ENCODE measurements around the gene KCTD12. TPM values are rescaled to one million over a fixed set of nuclear protein-coding genes. Genes with fewer than 3 reads are reported as not detected.

Gene KCTD12
- total and polyA plus RNA-seq, 2 donors (not counting 3 experiments of a cell fraction or from before 2014, with no cell fraction given), result 95.9 to 116 TPM

DNA sequence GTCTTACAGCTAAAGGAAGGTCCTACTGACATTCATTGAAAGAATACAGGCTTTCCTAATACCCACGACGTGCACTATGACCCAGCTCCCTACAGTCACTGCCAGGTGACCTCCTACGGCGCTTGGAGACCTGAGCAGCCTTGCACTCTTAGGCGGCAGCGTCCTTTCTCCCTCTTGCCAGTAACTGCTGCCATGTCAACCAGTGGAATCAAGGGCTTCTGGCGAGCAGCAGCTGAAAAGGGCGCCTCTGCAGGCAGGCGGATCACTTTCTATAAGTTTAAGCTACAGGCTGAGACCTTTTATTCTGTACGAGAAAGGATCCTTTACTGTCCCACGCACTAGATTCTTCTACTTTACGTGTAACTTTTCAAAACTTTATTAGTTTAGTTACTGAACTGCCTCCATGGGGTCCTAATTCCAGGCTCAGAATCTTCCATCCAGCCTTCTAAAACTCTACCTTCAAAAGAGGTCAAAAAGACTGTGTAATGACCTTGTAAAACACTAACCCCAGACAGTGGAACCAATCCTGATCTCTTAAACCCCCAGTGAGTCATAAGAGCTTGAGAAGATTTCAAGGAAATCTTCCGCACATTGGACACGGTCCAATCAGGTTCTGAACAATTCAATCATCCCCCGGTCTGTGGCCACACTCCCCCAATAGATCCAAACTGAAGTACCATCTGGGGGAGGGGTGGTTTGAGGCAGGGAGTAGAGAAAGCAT is 1.9 kb downstream of the KCTD12 start:
- Histone ChIP-seq H3K9me3 (replicated peaks; ENCODE audit: control insufficient read depth, insufficient read depth, low read length) (no peaks in the 10 kb centered on the region), H4K20me1 (replicated peaks; ENCODE audit: control insufficient read depth, extremely low read depth, insufficient read depth, low read length) (no peaks in the 10 kb centered on the region), H3K4me3 (replicated peaks in 1 of 3; ENCODE audit: insufficient read depth in 1 of 3, low read depth in 1 of 3, low read length in 3 of 3) (peak overlapping the region; percentile 91 to 98 (median 95)), H3K36me3 (ENCODE audit: control insufficient read depth in 2 of 2, extremely low read depth in 1 of 2, insufficient read depth in 2 of 2, low read length in 2 of 2) (no peaks in the 10 kb centered on the region), H3K79me2 (ENCODE audit: control insufficient read depth, insufficient read depth, low read length) (peaks cover 43% of the 10 kb centered on the region), H3K27me3 (ENCODE audit: control insufficient read depth in 2 of 2, insufficient read depth in 2 of 2, low read length in 2 of 2) (no peaks in the 10 kb centered on the region), H3K9me1 (replicated peaks; ENCODE audit: control insufficient read depth, extremely low read depth, insufficient read depth, low read length) (no peaks in the 10 kb centered on the region), H3K9ac (replicated peaks; ENCODE audit: extremely low read depth, insufficient read depth, low read length) (peak overlapping the region; percentile 90), H3K27ac (ENCODE audit: insufficient read depth, low read depth, low read length) (peak overlapping the region; percentile 84), H2AFZ (ENCODE audit: low read depth, low read length) (no peak overlapping the region), H3K4me2 (ENCODE audit: insufficient read depth, low read length) (peak overlapping the region; percentile 97), H3K4me1 (ENCODE audit: control insufficient read depth, extremely low read depth, insufficient read depth, low read length) (peaks cover 41% of the 10 kb centered on the region)
- ChIA-PET POLR2A (interaction anchor here (1.2 to 2.3 kb wide), 4 partner anchors 59 to 216 kb away, joined by 3 to 11 read pairs (median 5); no protein-coding TSS in a partner anchor), CTCF (interaction anchor here (0.6 to 6.3 kb wide), 40 partner anchors 10 to 1123 kb away, joined by 3 to 156 read pairs (median 5); no protein-coding TSS in a partner anchor)
- TF ChIP-seq GATA2 (IDR thresholded peaks at IDR 0.05; ENCODE audit: insufficient read depth, insufficient read length, low read depth, low read length) (no peak), POLR2AphosphoS5 (IDR thresholded peaks at IDR 0.05; ENCODE audit: insufficient read depth, low read depth, low read length) (no peak), MYC (IDR thresholded peaks at IDR 0.05; ENCODE audit: low read depth, low read length) (no peak), EZH2 (IDR thresholded peaks at IDR 0.05; ENCODE audit: borderline replicate concordance, low read depth, low read length, severe bottlenecking) (no peak), POLR2A (IDR thresholded peaks at IDR 0.05; ENCODE audit: low read depth, low read length) (no peak), FOS (IDR thresholded peaks at IDR 0.05; ENCODE audit: borderline replicate concordance, insufficient read depth, low read length) (peak; percentile 27), JUN (IDR thresholded peaks at IDR 0.05; ENCODE audit: borderline replicate concordance, insufficient read depth, insufficient read length, low read depth) (no peak)
- TF ChIP-seq, protein P1, sequence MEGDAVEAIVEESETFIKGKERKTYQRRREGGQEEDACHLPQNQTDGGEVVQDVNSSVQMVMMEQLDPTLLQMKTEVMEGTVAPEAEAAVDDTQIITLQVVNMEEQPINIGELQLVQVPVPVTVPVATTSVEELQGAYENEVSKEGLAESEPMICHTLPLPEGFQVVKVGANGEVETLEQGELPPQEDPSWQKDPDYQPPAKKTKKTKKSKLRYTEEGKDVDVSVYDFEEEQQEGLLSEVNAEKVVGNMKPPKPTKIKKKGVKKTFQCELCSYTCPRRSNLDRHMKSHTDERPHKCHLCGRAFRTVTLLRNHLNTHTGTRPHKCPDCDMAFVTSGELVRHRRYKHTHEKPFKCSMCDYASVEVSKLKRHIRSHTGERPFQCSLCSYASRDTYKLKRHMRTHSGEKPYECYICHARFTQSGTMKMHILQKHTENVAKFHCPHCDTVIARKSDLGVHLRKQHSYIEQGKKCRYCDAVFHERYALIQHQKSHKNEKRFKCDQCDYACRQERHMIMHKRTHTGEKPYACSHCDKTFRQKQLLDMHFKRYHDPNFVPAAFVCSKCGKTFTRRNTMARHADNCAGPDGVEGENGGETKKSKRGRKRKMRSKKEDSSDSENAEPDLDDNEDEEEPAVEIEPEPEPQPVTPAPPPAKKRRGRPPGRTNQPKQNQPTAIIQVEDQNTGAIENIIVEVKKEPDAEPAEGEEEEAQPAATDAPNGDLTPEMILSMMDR (IDR thresholded peaks at IDR 0.05; ENCODE audit: extremely low read depth in 1 of 2, insufficient read depth in 1 of 2, low read depth in 1 of 2, low read length in 2 of 2), result peak; percentile 63 to 65
- TF ChIP-seq, protein P2, sequence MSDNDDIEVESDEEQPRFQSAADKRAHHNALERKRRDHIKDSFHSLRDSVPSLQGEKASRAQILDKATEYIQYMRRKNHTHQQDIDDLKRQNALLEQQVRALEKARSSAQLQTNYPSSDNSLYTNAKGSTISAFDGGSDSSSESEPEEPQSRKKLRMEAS (IDR thresholded peaks at IDR 0.05; ENCODE audit: insufficient read depth, insufficient read length), result no peak
- peak; percentile 79 for DNase-seq (ENCODE audit: low read depth, low spot score)
- dilution Hi-C loops (cut with MboI; ENCODE audit: extremely low pct_ligation_motif_present, low sequenced_read_pairs) (no loop called here), intact Hi-C loops (cut with micrococcal nuclease) (loop anchor here (1.0 to 5.0 kb wide), 2 partner anchors 108 to 217 kb away; partner anchors contain the start of gene CLN5)
- FAIRE-seq, result no peak
- BruUV-seq (replicated peaks), result TSS peak; percentile 14

All from endothelial cell of umbilical vein (primary cell).